NCI-H2107 (cell line): Measurements from ENCODE around the gene GPR39.
"Not testable (repeated sequence)": the region's sequence is repeated elsewhere in the genome, so short reads cannot be mapped to it uniquely, and the experiment has no call there.

Experiments used
- DNase-seq: peaks from one replicate; lab custom pipeline; 2025; lab: John Stamatoyannopoulos, UW

GPR39 gene

DNA sequence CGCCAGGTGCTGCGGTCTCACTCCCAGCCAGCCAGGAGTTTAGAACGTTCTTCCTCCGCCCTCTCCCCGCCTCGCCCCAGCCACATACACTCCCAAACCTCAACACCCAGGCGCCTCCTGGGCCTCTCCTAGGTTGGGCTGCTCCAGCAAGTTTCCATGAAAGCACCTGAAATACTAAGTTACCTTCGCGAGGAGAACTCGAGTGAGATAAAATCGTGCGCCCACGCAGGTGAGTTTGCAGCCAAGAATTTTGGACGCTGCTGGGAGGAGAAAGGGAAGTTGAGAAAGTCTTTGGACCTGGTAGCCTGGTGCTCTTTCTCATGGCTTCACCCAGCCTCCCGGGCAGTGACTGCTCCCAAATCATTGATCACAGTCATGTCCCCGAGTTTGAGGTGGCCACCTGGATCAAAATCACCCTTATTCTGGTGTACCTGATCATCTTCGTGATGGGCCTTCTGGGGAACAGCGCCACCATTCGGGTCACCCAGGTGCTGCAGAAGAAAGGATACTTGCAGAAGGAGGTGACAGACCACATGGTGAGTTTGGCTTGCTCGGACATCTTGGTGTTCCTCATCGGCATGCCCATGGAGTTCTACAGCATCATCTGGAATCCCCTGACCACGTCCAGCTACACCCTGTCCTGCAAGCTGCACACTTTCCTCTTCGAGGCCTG is at the start of gene GPR39:
TSS of gene GPR39 (plus strand) at position 83 of the 673 bp plus-strand sequence.
- no peak for DNase-seq

DNA sequence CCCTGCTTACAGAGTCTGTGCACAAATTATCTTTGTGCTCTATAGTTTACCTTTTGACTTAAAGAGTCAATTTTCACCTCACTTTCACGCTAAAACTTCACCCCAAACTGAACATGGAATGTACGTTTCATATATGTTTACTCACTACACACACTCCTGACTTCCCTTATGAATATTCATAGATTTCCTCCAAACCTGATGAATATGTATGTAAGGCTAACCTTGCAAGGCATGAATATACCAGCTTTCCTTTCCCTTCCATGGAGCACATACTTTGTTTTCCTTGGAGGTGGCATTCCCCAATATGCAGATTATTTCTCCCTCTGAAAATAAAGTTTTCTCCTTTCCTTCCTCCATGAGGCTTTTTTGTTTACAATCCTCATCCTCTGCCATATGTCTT is 48.4 kb upstream of the GPR39 start:
- no peak for DNase-seq

- no peak for DNase-seq
Observed at GRCh38 chr2:132372276-132372675, 44.3 kb upstream of the GPR39 start.

- no peak for DNase-seq
Observed at GRCh38 chr2:132373391-132374135, 43.0 kb upstream of the GPR39 start.

- no peak for DNase-seq
Observed at GRCh38 chr2:132374151-132374550, 42.5 kb upstream of the GPR39 start.

DNA sequence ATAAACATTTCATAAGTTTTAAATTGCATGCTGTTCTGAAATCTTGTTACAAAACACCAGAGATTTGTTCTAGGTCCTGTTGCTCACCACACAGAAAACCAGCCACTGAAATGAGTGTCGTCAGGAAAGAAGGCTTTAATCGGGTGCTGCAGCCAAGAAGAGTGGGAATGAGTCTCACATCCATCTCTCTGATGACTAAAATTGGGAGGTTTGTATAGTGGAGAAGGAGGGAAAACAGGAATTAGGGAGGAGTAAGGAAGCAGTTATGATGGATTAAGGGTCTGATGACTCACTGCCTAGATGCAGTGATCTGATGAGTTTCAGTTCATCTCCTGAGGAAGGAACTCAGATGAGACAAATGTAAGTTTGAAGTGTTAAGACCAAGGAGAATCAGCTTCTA is 42.1 kb upstream of the GPR39 start:
- DNase-seq = no peak

- DNase-seq = no peak
Observed at GRCh38 chr2:132374961-132375360, 41.6 kb upstream of the GPR39 start.

GRCh38 chr2:132381376-132381775 is 35.2 kb upstream of the GPR39 start:
- no peak for DNase-seq

DNA sequence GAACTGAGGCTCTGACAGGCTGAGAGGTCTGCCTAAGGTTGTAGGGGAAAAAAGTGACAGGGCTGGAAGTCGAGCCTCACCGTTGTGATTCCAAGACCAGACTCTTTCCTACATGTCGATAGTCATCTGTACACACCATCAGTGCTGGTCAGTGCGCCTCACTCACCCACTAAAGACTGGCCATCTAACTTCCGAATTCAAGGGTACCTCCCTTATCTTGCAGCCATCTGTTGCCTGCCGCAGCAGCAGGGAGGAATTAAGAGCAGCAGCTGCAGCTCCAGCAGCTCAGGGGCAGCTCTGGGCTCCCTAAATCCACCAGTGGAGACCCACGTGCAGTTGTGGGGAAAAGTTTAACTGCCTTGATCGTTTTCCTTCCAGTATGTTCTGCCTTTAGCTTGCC is 32.6 kb upstream of the GPR39 start:
- DNase-seq = no peak

- no peak for DNase-seq
Observed at GRCh38 chr2:132384491-132385151, 32.0 kb upstream of the GPR39 start.

DNA sequence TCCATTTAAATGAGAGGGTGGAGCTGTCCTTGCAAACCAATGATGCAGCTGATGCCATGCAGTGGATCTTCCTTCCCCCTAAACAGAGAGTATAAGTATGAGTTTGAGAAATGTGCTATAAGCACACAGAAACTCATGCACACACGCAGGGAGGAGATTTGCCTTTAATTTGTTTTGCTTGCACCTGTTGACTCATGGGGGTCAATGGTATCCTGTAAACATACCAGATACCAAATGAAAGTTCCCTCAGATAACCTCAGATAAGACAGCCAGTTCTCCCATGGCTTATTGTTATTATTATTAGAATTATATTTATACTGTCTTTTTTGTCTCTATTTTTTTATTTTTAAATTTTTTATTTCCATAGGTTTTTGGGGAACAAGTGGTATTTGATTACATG is 29.5 kb upstream of the GPR39 start:
- DNase-seq = no peak

DNA sequence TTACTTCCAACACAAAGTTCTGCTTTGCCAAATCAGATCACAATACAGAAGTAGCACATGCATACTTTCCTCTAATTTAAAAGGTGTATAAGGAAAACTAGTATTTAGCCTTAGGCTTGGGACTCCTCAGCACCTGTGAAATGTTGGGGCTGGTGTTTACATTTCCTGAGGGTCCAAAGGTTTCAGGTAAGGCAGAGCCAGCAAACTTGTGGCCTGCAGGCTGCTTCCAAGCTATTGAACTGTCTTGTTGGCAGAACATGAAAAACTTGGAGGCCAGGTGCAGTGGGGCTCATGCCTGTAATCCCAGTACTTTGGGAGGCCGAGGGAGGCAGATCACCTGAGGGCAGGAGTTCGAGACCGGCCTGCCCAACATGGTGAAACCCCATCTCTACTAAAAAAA is 26.5 kb upstream of the GPR39 start:
- DNase-seq = no peak

- DNase-seq = no peak
Observed at GRCh38 chr2:132391378-132391777, 25.2 kb upstream of the GPR39 start.

DNA sequence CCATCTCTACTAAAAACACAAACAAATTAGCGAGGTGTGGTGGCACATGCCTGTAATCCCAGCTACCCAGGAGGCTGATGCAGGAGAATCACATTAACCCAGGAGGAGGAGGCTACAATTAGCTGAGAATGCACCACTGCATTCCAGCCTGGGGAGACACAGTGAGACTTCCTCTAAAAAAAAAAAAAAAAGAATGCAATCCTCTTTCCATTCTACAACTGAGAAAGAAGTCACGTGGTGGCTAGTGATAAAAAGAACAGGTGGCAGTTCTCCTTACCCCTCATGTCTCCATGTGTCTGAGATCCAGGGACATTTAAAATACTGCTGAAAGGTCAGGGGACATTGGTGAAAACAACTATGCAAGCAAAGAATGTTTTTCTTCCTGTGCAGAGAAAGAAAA is 24.4 kb upstream of the GPR39 start:
- no peak for DNase-seq

- DNase-seq = no peak
Observed at GRCh38 chr2:132392879-132393278, 23.7 kb upstream of the GPR39 start.

DNA sequence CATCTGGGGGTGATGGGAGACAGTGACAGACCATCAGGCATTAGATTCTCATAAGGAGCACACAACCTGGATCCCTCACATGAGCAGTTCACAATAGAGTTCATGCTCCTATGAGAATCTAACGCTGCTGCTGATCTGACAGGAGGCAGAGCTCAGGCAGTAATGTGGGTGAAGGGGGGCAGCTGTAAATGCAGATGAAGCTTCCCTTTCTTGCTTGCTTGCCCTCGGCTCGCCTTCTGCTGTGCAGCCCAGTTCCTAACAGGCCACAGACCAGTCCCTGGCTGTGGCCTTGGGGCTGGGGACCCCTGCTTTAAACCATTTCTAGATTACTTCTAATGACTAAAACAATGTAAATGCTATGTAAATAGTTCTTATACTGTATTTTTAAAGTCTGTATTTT is 19.6 kb upstream of the GPR39 start:
- DNase-seq = not testable (repeated sequence)

DNA sequence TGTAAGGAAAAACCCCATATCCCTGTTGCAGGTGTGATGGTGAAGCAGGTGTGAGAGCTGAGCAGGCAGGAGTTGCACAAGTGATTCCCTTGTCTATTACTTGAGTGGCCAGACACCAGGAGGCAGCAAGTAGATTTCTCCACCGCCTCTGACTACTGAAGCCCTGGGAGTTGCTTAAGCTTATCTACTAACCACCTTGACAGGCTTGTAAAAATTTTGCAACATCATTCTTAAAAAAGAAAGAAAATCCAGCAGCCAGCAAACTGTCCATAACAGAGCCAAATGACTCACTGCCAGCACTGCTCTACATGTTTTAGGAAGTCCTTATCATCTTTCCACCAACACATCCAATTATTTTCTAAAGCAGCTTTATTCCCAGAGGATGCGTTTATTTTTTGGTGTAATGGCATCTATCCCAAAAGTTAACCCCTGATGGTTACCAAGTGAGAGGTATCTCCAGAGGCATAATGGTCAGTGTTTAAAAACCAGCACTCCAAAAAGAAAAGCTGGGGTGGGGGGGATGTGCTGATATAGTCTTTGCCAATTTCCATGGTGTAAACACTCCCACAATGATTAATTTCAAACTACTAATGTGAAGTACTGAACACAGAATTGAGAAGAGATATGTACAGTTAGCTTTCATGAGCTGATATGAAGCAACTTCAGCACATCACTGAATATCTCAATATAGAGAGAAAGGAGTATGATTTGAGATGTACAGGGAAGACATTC is 16.3 kb upstream of the GPR39 start:
- no peak for DNase-seq

DNA sequence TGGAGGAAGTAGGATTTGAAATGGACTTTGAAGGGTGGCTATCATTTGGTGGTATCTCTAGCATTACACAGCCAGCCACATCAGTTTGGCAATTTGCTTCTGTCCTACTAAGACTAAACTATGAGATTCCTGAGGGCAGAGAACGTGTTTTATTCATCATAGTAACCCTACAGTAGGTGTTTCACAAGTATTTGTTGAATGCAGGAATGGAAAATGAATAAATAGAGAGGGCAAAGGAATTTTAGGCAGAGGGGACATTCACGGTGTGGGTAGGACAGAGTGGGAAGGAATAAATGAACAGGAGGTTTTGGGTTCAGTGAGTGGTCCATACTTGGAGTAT is 15.7 kb upstream of the GPR39 start:
- no peak for DNase-seq

DNA sequence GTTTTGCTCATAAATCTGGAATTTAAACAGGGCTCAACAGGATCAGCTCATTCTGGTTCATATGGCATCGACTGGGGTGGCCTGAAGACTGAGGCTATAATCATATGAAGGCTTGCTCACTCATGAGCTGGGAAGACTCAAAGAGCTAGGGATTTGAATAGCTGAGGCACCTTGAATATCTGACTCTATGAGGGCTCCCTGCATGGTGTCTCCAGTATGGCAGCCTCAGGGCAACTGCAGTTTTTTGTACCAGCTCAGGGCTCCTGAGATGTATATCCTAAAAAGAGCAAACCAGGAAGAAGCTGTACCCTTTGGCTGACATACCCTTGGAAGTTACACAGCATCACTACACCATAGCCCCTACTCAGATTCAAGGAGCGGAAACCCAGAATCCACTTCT is 15.3 kb upstream of the GPR39 start:
- DNase-seq = no peak

DNA sequence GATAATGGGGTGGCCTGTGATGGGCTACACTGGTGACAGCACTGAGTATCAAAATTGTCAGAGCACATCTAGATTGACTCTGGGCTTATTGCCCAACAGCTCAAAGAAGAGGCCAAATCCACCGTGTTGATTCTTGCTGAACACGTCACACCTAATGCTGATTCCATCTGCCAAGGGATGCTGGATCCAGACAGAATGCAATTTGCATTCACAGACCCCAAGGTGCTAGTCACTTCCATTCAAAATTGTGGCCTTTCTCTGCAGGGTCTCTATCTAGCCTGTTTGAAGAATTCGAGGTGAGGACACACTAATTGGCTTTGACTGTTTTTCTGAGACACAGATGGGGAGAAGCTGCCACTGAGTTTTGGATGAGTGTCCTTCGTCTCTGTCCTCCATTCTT is 13.5 kb upstream of the GPR39 start:
- DNase-seq = no peak

DNA sequence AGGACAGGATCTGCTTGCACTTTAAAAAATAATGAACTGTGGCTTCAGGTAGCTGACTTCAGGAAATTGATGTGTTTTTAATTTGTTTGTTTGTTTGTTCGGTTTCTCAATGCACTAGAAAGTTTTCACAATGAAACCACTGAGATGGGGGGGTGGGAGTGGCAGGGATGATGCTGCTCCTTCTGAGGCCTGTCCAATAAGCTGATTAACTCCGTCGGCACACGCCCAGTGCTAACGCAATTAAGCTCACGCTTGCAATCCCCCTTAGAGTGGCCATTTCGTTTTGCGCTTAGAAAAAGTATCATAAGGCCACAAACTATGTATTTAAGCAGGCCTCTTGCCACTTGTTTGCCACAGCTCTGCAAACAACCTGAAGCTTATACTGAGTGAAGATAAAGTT is 12.5 kb upstream of the GPR39 start:
- no peak for DNase-seq

- DNase-seq = no peak
Observed at GRCh38 chr2:132407784-132408183, 8.8 kb upstream of the GPR39 start.

GRCh38 chr2:132412021-132412420 is 4.6 kb upstream of the GPR39 start:
- no peak for DNase-seq
